ENCODE measurements around the gene JCHAIN.

The JCHAIN gene

DNA sequence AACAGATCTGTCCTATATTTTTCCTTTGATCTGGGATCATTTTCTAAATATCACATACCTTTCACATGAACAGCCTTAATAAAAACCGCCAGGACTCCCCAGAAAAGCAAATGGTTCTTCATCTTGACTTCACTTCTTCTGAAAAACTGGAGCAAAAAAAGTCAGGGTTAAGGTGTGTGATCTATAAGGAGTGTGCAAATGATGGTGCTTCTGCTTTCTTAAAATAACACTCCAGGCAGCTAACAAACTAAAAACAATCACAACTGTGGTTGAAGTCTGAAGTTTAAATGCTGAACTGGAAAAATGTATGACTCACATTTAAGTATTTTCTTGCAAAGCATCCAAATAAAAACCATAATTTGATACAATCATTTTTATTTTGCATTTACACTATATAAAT, at the start of gene JCHAIN:
TSS of gene JCHAIN (minus strand) at position 140 of the 400 bp plus-strand sequence. CDS start at position 122, 18 bp downstream.
- DNase-seq (ENCODE audit: extremely low read depth, low read depth), result no peak
- TF ChIP-seq, protein P1, sequence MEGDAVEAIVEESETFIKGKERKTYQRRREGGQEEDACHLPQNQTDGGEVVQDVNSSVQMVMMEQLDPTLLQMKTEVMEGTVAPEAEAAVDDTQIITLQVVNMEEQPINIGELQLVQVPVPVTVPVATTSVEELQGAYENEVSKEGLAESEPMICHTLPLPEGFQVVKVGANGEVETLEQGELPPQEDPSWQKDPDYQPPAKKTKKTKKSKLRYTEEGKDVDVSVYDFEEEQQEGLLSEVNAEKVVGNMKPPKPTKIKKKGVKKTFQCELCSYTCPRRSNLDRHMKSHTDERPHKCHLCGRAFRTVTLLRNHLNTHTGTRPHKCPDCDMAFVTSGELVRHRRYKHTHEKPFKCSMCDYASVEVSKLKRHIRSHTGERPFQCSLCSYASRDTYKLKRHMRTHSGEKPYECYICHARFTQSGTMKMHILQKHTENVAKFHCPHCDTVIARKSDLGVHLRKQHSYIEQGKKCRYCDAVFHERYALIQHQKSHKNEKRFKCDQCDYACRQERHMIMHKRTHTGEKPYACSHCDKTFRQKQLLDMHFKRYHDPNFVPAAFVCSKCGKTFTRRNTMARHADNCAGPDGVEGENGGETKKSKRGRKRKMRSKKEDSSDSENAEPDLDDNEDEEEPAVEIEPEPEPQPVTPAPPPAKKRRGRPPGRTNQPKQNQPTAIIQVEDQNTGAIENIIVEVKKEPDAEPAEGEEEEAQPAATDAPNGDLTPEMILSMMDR (IDR thresholded peaks at IDR 0.05; ENCODE audit: low read depth, low read length, missing control alignments), result no peak
- H3K4me3 ChIP-seq (replicated peaks; ENCODE audit: low read depth, low read length), result no peak within 1 kb of the TSS

DNA sequence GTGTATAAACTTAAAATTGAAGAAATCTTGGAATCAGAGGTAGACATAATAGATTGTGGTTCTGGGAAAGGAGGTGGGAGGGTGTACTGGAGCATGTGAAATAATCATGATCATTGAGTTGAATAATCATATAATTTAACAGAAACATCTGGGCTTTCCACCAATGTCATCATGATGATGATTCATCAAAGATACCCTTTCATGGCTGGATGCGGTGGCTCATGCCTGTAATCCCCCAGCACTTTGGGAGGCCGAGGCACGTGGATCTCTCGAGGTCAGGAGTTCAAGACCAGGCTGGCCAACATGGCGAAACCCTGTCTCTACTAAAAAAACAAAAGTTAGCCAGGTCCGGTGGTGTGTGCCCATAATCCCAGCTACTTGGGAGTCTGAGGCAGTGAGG, 48.8 kb upstream of the JCHAIN start:
- no peak for DNase-seq (ENCODE audit: extremely low read depth, low read depth)
- no peak overlapping the region for H3K4me3 ChIP-seq (replicated peaks; ENCODE audit: low read depth, low read length)
- TF ChIP-seq, protein P1 (IDR thresholded peaks at IDR 0.05; ENCODE audit: low read depth, low read length, missing control alignments), result no peak

DNA sequence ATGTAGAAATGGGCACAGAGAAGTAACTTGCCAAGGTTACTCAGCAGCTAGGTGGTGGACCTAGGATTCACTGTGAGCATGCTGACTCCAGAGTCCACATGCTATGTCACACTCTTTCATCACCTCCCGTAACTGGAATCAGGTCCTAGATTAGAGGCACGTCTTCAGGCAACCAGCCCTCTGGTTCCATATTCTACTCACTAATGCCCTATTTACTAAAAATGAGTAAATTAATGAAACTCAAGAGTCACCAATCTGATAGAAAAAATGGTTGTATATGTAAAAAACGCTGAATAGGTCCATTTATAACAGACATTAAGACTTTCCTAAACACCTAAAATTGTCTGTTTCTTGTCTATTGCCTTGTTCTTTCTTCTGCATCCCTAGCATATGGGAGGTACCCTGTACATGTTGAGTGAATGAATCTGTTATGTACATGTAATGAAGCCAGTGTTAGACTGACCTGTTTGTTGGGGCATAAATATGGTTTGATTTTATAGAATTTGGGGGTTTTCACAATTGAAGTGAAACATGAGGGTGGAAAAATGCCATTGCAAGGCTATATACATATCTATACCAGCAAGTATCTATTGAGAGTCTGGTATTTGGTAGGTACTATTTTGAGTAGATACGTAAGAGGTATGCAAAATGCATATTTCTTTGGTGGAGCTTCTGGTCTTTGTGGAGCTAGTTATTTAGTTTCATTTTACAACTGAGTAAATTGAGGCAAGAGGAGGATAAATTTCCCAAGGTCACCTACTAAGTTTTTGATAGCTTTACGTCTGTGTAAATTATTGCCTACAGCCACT, 48.0 kb upstream of the JCHAIN start:
- H3K4me3 ChIP-seq (replicated peaks; ENCODE audit: low read depth, low read length), result no peak overlapping the region
- TF ChIP-seq, protein P1 (IDR thresholded peaks at IDR 0.05; ENCODE audit: low read depth, low read length, missing control alignments), result no peak
- DNase-seq (ENCODE audit: extremely low read depth, low read depth), result no peak

GRCh38 chr4:70713453-70714078, 47.3 kb upstream of the JCHAIN start:
- H3K4me3 ChIP-seq (replicated peaks; ENCODE audit: low read depth, low read length), result no peak overlapping the region
- no peak for DNase-seq (ENCODE audit: extremely low read depth, low read depth)

DNA sequence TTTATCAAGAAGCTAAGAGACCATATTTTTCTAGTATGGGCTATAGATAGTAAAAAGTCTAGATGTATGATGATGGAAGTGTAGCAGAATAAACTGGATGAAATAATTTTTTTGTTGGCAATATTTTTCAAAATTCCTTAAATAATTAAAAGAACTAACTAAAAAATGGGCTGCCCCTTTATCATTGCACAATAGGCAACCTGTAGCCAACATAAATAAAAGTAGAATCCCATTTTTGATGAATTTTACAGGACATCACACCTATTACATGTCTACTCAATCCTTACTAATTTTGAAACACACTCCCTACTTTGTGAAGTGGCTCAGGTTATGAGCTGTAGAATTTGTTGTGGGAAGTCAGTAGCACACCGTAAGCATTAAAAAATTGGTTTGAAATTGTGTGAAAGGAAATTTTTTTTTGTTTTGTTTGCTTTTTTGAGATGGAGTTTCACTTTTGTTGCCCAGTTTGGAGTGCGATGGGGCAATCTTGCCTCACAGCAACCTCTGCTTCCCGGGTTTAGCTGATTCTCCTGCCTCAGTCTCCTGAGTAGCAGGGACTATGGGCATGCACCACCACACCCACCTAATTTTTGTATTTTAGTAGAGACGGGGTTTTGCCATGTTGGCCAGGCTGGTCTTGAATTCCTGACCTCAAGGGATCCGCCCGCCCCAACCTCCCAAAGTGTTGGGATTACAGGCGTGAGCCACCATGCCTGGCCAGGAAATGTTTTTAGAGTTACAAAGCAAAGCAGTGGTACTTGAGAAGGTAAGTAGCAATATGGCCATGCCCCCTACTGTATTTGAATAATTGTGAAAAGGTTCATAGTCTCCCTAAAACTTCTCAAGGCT, 46.5 kb upstream of the JCHAIN start:
- H3K4me3 ChIP-seq (replicated peaks; ENCODE audit: low read depth, low read length), result no peak overlapping the region
- TF ChIP-seq, protein P1 (IDR thresholded peaks at IDR 0.05; ENCODE audit: low read depth, low read length, missing control alignments), result no peak
- no peak for DNase-seq (ENCODE audit: extremely low read depth, low read depth)

More at GRCh38 chr4:70713453-70714078, 47.3 kb upstream of the JCHAIN start:
- TF ChIP-seq, protein P1 (IDR thresholded peaks at IDR 0.05; ENCODE audit: low read depth, low read length, missing control alignments), result no peak

DNA sequence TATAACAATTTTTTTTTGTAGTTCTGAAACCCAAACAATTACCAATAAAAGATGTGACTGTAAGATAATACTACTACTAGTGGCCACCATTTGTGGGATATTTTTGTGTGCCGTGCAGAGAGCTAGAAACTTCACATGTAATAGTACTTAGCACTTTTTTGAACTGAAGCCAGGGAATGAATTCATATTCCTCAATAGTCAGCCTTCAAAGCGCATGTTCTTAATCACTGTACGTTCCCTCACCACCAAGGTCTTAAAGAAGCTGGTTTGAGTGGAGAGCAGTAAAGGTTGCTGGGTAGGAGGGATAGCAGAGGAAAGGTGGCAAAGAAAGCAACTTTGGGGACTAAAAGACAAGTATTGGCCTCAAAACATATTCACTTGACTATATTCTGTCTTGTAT, 45.8 kb upstream of the JCHAIN start:
- TF ChIP-seq, protein P1 (IDR thresholded peaks at IDR 0.05; ENCODE audit: low read depth, low read length, missing control alignments), result no peak
- DNase-seq (ENCODE audit: extremely low read depth, low read depth), result no peak
- H3K4me3 ChIP-seq (replicated peaks; ENCODE audit: low read depth, low read length), result no peak overlapping the region

Measured in HFF-Myc (cell line).